A549 (cell line): Measurements from ENCODE around the gene IGF2R.

ENCODE experiments used
- MAZ ChIP-seq: fragments of 150-350 bp; IDR thresholded peaks from 2 replicates; pipeline ENCODE4 v1.6.1; 2014; ENCODE audit warnings: antibody characterized with exemption, low read depth, low read length, borderline replicate concordance
- POLR2A ChIP-seq: IDR thresholded peaks from 2 replicates; pipeline ENCODE4 v1.6.1; 2012; ENCODE audit warnings: mild to moderate bottlenecking, low read length
- POLR2AphosphoS2 ChIP-seq: conservative IDR thresholded peaks from 2 replicates; pipeline ENCODE4 v1.6.1; 2012; ENCODE audit warnings: low read length, improper control_type of control experiment, inconsistent platforms
- TF ChIP-seq, protein P1 (sequence below): fragments of >200 bp; sonication (Bioruptor Twin); formaldehyde crosslinking; IDR thresholded peaks from 3 replicates; pipeline ENCODE4 v1.5.1; 2016

DNA sequence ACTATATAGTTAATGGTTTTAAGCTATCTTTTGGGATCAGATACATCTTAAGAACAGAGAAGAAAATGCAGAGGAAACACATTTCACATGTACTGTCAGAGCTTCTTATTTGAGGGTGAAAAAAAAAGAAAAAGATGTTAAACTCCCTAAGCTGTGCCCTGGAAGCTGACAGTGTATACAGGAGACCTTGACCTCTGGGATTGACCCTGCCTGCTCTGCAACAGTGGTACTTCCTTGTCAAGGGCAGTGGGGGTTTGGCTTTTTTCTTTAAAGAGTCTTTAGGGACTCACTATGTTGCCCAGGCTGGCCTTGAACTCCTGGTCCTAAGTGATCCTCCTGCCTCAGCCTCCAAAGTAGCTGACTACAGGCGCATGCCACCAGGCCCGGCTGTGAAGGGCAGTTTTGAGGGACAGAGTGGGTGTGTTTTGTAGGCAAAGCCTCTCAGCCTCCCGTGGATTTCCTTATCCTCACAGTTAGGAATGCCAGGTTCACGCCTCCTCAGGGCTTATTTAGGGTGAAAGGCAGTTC lies 92.1 kb downstream of the IGF2R start:
- TF ChIP-seq, protein P1, sequence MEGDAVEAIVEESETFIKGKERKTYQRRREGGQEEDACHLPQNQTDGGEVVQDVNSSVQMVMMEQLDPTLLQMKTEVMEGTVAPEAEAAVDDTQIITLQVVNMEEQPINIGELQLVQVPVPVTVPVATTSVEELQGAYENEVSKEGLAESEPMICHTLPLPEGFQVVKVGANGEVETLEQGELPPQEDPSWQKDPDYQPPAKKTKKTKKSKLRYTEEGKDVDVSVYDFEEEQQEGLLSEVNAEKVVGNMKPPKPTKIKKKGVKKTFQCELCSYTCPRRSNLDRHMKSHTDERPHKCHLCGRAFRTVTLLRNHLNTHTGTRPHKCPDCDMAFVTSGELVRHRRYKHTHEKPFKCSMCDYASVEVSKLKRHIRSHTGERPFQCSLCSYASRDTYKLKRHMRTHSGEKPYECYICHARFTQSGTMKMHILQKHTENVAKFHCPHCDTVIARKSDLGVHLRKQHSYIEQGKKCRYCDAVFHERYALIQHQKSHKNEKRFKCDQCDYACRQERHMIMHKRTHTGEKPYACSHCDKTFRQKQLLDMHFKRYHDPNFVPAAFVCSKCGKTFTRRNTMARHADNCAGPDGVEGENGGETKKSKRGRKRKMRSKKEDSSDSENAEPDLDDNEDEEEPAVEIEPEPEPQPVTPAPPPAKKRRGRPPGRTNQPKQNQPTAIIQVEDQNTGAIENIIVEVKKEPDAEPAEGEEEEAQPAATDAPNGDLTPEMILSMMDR, result no peak
- TF ChIP-seq POLR2A (no peak), POLR2AphosphoS2 (no peak), MAZ (no peak)
